ENCODE data around the gene GSC.
"Not testable (repeated sequence)": the region's sequence is repeated elsewhere in the genome, so short reads cannot be mapped to it uniquely, and the experiment has no call there.

GSC gene

DNA sequence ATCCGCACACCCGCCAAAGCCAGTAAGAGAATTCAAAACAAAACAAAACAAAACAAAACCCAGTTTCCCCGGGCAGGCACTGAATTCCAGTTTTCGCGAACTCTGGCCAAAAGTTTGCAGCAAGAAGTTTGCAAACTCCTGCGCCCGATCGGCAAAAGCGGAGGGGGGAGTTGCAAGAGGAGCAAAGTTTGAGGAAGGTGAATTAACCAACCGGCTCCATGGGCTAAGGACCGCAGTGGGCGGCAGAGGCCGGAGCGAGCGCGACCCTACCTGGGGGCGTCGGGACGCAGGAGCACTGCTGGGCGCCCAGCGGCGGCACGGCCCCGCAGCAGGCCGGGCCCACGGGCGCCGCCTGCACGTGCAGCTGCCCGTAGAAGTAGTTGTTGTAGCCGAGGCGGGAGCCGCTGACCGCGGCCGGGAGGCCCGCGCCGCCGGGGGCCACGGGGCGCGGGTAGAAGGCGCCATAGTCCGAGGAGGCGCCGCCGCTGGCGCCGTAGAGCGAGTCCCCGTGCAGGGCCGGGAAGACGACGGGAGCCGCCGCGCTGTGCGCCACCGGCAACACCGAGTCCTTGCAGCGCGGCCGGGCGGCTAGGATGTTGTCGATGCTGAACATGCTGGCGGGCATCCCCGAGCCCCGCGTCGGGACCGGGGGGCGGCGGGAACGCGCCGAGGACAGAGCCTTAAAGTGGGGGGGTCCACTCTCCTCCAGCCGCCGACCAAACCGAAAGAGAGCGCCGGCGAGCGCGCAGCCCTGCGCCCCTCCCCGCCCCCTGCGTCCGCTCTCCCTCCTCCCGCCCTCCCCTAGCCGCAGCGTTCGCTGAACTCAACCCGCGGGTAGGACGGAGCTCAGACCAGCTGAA lies at the start of gene GSC:
TSS of gene GSC (minus strand) at position 723 of the 860 bp plus-strand sequence. CDS start at position 625, 98 bp downstream.
- DNase-seq (ENCODE audit: low read depth in 2 of 2, low spot score in 1 of 2) = no peak

DNA sequence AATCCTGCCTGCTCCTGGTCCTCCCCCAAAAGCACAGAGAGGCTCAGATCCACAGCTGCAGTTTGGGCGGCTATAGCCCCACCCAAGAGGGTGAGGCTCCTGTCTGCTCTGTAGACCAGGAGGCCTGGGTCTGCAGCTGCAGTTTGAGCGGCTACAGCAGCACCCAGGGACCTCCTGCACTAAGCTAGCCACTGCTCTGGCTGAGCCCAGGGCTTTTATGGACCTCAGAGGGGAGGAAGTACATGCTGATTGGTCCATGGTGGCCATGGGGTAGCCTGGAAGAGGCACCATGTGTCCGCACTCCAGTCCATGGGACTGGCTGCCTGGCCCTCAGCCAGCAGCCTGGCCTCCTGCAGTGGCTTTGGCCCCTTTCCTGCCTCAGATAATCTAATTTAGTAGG lies 49.6 kb upstream of the GSC start:
- no peak for DNase-seq (ENCODE audit: low read depth in 2 of 2, low spot score in 1 of 2)

DNA sequence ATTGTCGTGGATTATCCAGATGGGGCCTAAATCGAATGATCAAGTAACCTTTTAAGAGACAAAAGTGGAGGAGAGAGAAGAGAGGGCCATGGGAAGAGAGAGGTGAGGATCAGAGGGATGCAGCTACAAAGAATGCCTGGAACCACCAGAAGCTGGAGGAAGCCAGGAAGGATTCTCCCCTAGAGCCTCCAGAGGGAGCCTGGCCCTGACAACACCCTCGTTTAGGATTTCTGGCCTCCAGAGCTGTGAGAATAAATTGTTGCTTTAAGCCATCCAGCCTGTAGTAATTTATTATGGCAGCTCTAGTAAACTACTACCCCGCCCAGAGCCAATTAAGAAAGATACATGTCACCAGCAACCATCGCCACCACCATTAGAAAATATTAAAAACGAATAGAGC lies 46.2 kb upstream of the GSC start:
- DNase-seq (ENCODE audit: low read depth in 2 of 2, low spot score in 1 of 2) = no peak

DNA sequence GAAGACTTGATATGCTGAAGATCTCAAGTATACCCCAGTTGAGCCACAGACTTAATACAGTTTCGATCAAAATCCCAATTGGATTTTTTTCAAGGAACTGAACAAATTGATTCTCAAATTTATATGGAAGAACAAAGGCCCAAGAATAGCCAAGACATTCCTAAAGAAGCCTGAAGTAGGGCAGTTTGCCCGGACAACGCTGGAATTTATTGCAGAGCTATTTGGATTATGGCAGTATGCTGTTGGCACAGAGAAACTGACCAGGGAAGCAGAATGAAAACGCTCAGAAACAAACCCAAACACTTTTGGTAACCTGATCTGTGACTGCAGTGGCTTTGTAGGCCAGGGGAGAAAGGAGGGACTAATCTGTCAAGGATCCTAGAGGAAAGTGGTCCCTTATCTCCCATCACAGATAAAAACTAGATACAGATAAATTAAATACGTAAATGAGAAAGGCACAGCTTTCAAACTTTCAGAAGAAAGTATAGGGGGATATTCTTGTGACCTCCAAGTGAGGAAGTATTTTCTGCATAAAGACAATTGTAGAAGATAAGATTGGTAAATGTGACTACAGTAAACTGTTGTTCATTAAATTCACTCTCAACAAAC lies 35.9 kb upstream of the GSC start:
- no peak for DNase-seq (ENCODE audit: low read depth in 2 of 2, low spot score in 1 of 2)

DNA sequence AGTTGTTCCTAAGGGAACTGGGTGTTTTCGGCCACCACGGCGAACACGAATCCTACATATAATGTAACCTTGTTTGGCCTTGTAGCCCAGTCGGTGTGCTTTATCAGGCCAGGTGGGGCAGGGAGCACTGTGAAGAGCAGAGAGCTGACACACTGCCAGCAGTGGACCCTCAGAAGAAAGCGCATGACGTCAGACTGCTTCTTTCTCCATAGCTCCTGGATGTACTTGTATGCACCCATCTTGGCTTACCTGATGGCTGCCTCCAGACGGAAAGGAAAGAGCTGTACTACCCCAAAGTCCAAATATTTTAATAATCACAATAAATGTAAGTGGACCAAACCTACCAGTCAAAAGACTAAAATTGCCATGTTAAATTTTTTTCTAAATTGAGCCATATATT lies 31.3 kb upstream of the GSC start:
- no peak for DNase-seq (ENCODE audit: low read depth in 2 of 2, low spot score in 1 of 2)

DNA sequence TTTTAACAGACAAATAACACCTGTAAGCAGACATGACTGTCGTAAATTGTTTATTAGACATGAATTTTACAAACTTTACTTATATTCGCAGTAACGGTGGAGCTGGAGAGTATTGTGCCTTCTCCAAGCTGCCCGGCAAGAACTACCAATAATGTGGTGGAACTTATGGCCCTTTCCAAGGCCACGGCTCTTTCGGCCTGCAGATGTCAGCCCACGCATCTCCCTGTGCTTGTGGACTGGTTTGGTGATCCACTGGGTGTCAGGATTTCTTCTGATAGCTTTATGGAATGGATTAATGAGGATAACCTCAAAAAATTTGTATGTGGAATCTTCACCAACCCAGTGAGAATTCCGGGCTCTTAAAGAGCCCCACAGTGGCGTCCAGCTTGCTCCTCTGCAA lies 30.9 kb upstream of the GSC start:
- not testable (repeated sequence) for DNase-seq (ENCODE audit: low read depth in 2 of 2, low spot score in 1 of 2)

DNA sequence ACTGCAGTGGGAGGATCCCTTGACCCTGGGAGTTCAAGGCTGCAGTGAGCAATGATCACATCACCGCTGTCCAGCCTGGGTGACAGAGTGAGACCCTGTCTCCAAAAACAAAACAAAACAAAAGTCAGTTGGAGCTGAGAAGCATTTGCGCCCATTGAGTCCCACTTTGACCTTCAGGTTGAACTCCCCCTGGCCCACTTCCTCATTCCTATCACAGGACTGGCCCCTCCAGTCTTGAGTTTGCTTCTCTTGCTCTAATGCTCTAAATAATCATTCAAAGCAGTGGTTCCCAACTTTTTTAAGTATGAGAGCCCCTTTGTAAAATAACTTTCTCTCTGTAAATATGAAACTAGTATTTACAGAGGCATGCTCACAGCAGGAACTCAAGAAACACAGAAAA lies 28.0 kb upstream of the GSC start:
- no peak for DNase-seq (ENCODE audit: low read depth in 2 of 2, low spot score in 1 of 2)

DNA sequence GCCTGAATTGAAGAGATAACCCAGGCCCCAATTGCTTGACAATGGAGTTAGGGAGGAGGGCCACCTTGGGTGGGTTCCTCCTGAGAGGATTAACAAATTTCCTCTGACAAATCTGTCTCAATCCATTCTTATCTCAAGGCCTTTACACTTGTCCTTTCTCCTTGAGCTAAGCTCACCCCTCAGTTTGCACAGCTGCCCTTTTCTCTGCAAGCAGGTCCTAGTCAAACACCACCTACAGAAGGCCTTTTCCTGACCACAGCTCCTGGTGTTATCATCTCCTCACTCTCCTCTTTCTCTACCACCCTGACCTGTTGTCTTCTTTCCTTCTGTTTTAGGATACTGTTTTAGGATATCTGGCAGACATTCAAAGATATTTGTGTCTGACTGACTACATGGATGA lies 26.4 kb upstream of the GSC start:
- no peak for DNase-seq (ENCODE audit: low read depth in 2 of 2, low spot score in 1 of 2)

DNA sequence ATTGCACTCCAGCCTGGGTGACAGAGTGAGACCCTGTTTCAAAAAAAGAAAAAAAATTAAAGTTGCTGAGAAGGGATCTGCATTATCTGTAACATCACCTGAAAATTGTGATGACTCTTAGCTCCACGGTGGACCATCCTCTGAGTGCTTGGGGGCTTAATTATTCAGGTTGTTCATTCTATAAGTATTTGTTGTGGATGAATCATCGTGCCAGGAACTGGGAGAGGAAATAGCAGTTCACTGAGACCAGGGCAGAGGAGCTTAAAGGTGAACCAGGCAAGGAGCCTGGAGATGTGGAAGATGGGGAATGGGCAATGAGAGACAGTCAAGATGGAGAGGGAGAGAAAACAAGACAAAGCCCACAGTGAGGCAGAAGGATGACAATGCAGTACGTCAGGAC lies 25.5 kb upstream of the GSC start:
- no peak for DNase-seq (ENCODE audit: low read depth in 2 of 2, low spot score in 1 of 2)

DNA sequence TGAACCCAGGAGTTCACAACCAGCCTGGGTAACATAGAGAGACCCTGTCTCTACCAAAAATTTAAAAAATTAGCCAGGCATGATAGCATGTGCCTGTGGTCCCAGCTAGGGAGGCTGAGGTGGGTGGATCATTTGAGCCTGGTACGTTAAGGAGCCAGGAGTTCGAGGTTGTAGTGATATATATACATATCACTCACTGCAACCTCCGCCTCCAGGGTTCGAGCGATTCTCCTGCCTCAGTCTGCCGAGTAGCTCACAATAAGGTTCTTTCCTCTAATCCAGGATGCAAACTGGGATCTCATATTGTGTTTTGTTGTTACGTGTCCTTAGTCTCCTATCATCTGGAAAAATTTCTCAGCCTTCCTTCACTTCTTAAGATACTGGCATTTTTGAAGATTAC lies 24.0 kb upstream of the GSC start:
- DNase-seq (ENCODE audit: low read depth in 2 of 2, low spot score in 1 of 2) = no peak

DNA sequence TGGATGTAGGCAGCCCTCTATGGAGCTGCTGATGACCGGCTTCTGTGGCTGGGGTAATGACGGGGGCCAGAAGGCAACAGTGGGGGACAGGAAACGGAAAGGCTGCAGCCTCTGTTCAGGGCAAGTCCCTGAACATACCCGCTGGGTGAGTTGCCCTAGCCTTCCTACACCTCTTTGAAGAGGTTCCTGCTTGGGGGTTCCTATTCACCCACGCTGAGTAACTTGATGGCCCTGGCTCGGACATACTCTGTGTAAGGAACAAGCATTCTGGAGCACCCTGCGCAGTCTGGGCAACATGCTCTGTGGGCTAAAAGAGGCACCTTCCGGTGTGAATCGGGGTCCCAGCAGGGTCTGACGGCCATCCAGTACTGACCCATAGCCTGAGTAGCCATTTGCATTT lies 17.7 kb upstream of the GSC start:
- no peak for DNase-seq (ENCODE audit: low read depth in 2 of 2, low spot score in 1 of 2)

DNA sequence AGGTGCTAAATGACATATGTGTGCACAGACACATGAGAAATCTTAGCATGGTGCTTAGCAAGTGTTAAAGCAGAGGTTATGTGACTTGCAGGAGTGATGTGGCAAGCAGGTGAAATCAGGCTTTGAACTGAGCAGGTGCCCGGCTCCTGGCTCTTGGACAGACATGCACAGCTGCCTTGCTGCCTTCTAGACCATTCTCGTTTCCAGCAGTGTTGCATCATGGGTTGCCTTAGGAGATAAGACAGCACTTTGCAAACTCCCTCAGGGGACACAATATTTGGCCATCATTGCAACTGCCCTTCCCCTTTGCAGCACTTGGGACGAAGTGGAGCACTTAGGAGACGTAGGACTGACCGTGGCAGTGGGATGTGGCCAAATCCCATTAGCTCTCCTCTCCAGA lies 17.2 kb upstream of the GSC start:
- DNase-seq (ENCODE audit: low read depth in 2 of 2, low spot score in 1 of 2) = no peak

DNA sequence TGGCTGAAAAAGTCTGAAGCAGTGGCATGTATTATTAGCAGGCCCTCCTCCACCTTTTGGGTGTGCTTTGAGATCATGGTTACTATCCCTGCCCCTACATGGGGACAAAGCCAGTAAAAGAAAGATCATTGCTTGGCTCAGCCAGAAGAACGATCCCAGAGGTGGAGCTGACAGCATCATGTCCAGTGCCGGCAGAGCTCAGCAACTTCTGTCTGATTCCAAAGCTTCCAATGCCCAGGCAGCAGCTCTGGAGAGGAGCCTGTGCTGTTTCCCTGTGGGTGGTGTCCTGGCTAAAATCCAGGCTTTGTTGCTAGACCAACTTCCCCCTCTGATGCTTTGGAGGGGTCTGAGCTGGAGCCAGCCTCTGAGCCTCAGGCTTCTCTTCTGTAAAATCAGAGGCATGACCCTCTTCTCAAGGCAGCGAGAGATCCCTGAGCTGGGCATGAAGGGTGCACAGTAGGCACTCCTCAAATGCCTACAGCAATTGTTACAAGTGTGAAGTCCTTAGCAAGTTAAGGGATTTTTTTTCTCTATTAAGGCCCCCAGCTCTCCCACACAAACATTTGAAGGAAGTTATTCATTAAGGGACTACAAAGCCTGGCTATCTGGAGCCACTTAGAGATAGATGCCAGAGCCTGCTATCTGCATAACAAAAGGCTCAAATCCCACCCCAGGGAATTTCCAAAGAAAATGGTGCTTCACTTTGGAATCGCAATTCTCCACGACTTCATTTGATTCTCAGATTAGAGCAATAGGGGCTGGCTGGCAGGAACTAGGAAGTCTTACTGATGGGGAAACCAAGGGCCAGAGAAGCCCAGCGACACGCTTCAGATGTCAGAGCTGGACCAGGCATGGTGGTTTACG lies 10.9 kb upstream of the GSC start:
- no peak for DNase-seq (ENCODE audit: low read depth in 2 of 2, low spot score in 1 of 2)

DNA sequence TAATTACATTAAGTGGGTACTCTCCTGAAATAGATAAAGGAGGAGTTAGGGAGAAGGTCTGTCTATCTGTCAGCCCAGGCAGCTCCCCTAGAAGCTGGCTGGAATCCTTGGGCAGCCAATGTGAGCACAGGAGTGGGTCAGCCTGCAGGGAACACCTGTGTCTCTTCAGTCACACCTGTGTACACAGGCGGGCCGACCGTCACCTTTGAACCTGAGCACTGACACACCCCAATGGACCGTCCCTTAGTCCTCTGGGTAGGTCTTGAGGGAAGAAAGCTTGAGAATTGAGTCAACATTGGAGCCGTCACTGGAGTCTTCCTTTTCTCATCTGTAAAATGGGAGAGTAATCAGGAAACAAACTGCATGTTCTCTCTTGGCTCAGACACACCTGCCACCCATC lies 9.8 kb upstream of the GSC start:
- no peak for DNase-seq (ENCODE audit: low read depth in 2 of 2, low spot score in 1 of 2)

DNA sequence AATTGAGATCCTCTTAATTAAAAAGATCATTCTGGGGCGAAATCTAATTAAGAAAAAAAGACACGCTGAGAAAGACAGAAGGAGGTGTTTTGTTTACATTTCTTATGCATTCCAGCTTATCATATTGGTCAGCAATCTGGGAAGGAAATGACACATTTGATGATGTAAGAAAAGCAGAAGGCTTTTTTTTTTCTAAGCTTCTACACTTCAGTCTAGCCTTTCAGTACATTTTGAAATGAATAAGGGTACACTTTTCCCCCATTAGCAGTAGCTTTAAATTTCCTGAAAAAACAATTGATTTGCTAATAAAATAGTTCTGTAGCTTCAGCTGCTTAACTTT lies 5.9 kb upstream of the GSC start:
- no peak for DNase-seq (ENCODE audit: low read depth in 2 of 2, low spot score in 1 of 2)

DNA sequence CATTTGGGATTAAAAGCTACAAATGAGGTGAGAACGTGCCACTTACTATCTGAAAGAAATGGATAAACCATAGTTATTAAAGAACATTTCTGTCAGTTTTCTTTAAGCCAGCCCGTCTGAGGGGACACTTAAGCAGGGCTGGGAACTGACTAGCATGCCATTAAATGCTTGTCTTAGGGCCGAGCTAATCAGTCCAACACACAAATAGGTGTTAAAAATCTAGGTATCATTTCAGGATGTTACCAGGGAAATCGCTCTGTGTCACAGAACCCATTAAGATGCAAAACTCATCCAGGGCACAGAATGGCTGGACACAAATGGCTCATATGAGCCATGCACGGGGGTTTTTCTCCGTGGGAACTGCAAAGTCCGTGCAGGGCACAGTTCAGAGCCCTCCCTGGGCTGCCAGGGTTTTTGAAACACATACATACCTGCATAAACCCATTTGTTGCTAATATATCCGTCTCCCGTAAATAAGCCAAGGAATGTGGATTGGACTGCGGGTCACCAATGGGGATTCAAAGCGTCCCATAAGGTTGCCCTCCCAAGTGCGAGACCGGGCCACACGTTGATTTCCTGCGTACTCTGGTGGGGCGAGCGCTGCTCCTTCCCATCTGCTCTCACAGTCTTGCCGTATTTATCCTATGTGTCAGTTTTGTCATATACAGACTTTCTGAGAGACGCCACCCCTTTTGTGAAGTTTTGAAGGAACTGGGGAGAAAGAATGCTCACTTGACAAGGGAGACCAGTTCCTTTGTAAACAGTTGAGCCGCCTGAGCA lies 5.4 kb upstream of the GSC start:
- DNase-seq (ENCODE audit: low read depth in 2 of 2, low spot score in 1 of 2) = no peak

DNA sequence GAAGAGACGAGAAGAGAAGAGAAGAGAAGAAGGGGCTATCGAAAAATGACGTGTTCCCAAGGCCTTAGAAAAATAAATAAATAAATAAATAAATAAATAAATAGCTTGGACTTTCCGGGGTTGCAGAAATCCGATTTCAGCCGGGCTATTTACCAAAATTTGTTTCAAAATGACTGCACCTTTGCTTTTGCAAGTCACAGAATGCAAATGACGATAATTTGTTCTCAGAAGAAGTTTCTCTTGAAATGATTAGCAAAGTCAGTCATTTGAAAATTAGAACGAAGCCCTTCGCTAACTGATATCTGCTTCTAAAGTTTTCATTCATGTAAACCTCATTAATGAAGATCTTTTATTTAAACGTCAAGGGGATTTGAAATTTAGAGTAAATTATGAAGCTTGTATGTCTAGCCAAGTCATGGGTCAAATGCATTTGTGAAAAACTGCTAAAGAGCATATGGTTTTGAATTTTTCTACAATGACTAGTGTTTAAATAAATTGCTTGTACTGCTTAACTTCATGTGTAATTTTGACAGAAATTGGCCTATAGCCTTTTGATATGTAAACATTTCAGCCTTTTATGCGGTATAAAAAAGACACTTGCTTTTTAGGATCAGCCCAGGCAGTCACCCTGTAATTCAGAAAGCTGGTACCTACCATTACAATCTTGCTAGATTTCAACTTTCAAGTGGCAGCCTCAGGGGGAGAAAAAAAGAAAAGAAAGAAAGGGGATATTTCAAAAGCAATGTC lies 4.6 kb upstream of the GSC start:
- DNase-seq (ENCODE audit: low read depth in 2 of 2, low spot score in 1 of 2) = no peak

DNA sequence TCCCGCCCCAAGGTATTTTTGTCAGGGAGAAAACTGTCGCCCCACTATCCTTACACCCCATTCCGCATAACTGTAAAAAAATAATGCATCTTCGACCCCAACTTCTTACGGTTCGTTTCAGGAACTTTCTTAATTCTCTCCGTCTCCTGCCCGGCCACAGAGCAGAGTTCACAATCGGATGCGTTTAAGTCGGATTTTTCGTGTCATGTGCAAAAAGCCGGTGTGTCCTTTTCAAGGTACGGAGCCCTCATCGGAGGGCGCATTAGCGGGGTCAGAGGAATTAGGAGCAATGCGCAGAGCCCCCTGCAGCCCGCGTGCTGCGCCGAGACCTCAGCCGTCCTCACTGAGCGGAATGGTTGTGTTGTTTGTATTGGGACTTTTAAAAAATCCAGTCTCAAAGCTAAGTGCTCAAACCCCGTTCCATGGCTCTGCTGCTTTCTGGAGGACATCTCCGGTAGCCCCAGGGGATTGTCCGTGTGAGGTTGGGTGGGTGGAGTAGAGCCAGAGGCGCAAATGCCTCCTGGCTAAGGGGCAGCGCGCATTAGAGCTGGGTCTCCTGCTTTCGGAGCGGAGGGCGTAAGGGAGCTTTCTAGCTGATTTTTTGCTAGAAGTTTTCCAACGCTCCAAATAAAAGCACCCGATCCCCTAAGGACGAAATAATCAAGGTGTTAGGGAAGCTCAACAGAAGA lies 3.9 kb upstream of the GSC start:
- no peak for DNase-seq (ENCODE audit: low read depth in 2 of 2, low spot score in 1 of 2)

DNA sequence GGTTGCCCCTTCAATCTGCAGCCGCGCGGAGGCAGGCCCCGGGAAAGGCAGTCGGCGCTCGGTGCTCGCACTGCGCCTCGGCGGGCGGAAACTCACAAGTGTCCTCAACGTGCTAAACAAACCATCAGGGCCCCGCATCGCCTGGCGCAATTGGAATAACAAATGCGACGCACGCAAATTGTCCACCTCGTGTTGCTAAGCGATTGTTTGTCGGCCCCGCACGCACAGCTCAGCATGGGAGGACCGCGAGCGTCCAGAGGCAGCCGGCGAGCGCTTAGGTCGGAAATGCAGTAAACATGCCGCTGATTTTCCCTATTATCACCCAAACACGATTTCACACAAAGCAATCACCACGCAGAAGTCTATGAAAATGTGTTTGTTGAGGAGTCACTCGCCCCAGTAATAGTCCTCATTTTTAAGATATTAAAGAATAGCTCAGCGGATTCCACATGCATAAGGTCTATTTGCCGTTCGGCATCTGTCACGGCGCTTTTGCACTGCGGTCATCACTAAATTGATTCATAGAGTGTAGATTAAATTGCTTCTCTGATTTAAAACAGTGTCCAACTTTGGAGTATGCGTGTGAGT lies 3.2 kb upstream of the GSC start:
- no peak for DNase-seq (ENCODE audit: low read depth in 2 of 2, low spot score in 1 of 2)

DNA sequence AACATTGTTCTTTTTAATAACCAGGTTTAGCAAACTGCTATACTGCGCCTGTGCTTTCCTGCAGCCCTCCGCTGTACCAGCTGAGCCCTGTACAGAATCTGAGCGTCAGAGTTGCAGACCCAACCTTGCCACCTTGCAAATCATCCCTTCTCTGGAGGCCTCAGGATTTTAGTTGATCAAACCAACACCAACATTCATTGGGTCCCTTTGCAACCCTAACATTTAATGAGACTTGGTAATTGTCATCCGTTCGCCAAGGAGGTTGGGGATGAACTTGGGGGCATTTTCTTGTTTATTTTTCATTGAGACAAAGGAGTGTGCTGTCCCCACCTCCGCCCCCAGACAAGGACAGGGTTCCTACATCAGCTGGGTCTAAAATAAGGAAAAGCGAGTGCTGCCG lies 2.6 kb upstream of the GSC start:
- no peak for DNase-seq (ENCODE audit: low read depth in 2 of 2, low spot score in 1 of 2)
